Measurements from ENCODE around the gene TCP11L2.

Gene TCP11L2

GRCh38 chr12:106302401-106303201 is at the start of gene TCP11L2:
TCP11L2 (plus strand) TSS chr12:106302733; CDS start chr12:106311076, 8,343 bp downstream.
- peak; percentile 73 to 81 for DNase-seq

- no peak for DNase-seq
These were observed 47.8 kb upstream of the TCP11L2 start for GRCh38 chr12:106254724-106255123.

GRCh38 chr12:106255493-106255892 is 47.0 kb upstream of the TCP11L2 start:
- no peak for DNase-seq

GRCh38 chr12:106255952-106256351 is 46.6 kb upstream of the TCP11L2 start:
- no peak for DNase-seq

- DNase-seq: no peak
These were observed 46.0 kb upstream of the TCP11L2 start for GRCh38 chr12:106256524-106256923.

- DNase-seq: no peak
These were observed 44.3 kb upstream of the TCP11L2 start for GRCh38 chr12:106258226-106258625.

- DNase-seq: no peak
These were observed 43.6 kb upstream of the TCP11L2 start for GRCh38 chr12:106258935-106259334.

- DNase-seq: no peak
These were observed 37.4 kb upstream of the TCP11L2 start for GRCh38 chr12:106265116-106265515.

- DNase-seq: no peak
These were observed 35.0 kb upstream of the TCP11L2 start for GRCh38 chr12:106267535-106267934.

GRCh38 chr12:106269150-106269771 is 33.3 kb upstream of the TCP11L2 start:
- no peak for DNase-seq

GRCh38 chr12:106271575-106272505 is 30.7 kb upstream of the TCP11L2 start:
- DNase-seq: no peak

- no peak for DNase-seq
These were observed 29.0 kb upstream of the TCP11L2 start for GRCh38 chr12:106273491-106273890.

GRCh38 chr12:106274012-106274411 is 28.5 kb upstream of the TCP11L2 start:
- no peak for DNase-seq

- no peak for DNase-seq
These were observed 27.9 kb upstream of the TCP11L2 start for GRCh38 chr12:106274575-106275121.

- DNase-seq: no peak
These were observed 27.1 kb upstream of the TCP11L2 start for GRCh38 chr12:106275458-106275857.

GRCh38 chr12:106276032-106276740 is 26.3 kb upstream of the TCP11L2 start:
- no peak for DNase-seq

- DNase-seq: no peak
These were observed 22.4 kb upstream of the TCP11L2 start for GRCh38 chr12:106280106-106280505.

- no peak for DNase-seq
These were observed 21.3 kb upstream of the TCP11L2 start for GRCh38 chr12:106281056-106281782.

GRCh38 chr12:106281804-106282203 is 20.7 kb upstream of the TCP11L2 start:
- DNase-seq: no peak

GRCh38 chr12:106282457-106283097 is 20.0 kb upstream of the TCP11L2 start:
- DNase-seq: peak in 1 of 2 experiments; percentile 23

Data from NCI-H446 (cell line).